NB4 (cell line): ENCODE results near the gene TPCN1.

Source experiments
- MYC ChIP-seq: IDR thresholded peaks from 2 replicates; pipeline ENCODE4 v1.6.1; 2011; ENCODE audit warnings: low read depth, low read length
- POLR2A ChIP-seq: IDR thresholded peaks from 2 replicates; pipeline ENCODE4 v1.6.1; 2011; ENCODE audit warnings: mild to moderate bottlenecking; ENCODE audit not compliant: insufficient read length; ENCODE audit errors: extremely low read depth
- TF ChIP-seq, protein P1 (sequence below): IDR thresholded peaks from one replicate; pipeline ENCODE4 v1.5.1; 2012; ENCODE audit warnings: low read depth, low read length
- TF ChIP-seq, protein P2 (sequence below): IDR thresholded peaks from 2 replicates; pipeline ENCODE4 v1.6.1; 2011; ENCODE audit warnings: low read depth, low read length

DNA sequence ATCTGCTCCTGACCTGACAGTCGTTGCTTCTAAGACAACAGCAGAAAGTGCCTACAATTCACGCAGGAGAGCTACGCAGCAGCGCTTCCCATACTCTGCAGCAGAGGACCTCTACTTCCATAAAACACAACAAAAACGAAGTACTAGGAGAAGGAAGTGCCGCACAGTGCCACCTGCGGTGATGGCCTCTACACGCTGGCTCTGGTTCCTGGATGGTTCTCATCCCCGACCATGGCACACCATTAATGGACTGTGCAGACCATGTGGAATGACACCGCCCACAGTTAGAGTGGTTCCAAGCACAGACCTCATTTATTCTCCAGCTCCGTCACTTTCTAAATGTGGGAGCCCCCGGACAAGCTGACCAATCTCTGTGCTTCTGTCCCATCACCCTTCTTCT lies 28.3 kb downstream of the TPCN1 start:
- TF ChIP-seq, protein P1, sequence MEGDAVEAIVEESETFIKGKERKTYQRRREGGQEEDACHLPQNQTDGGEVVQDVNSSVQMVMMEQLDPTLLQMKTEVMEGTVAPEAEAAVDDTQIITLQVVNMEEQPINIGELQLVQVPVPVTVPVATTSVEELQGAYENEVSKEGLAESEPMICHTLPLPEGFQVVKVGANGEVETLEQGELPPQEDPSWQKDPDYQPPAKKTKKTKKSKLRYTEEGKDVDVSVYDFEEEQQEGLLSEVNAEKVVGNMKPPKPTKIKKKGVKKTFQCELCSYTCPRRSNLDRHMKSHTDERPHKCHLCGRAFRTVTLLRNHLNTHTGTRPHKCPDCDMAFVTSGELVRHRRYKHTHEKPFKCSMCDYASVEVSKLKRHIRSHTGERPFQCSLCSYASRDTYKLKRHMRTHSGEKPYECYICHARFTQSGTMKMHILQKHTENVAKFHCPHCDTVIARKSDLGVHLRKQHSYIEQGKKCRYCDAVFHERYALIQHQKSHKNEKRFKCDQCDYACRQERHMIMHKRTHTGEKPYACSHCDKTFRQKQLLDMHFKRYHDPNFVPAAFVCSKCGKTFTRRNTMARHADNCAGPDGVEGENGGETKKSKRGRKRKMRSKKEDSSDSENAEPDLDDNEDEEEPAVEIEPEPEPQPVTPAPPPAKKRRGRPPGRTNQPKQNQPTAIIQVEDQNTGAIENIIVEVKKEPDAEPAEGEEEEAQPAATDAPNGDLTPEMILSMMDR, result no peak
- no peak for TF ChIP-seq POLR2A
- TF ChIP-seq, protein P2, sequence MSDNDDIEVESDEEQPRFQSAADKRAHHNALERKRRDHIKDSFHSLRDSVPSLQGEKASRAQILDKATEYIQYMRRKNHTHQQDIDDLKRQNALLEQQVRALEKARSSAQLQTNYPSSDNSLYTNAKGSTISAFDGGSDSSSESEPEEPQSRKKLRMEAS, result no peak
- TF ChIP-seq MYC, result no peak
